ENCODE results near the gene GRID1.

DNA sequence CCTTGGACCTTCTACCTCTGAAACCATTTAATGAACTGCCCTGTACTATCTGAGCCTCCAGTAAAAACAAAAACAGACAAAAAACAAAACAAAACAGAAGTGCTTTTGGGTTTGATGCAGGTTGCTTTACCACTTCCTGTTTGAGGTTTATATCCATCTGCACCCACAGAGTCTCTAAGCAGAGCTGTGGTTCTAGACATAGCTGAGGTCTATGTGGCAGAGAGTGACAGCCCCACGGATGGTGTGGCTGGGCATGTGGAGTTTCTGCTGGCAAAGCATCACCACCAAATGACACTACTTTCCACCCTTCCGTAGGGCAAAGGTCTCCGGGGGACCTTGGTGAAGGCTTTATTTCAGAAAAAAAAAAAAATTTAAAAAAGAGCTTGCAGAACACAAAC, 754.2 kb downstream of the GRID1 start:
- TF ChIP-seq SUZ12 (IDR thresholded peaks at IDR 0.05; ENCODE audit: extremely low read depth, insufficient read depth, insufficient read length) (no peak), ZNF274 (IDR thresholded peaks at IDR 0.05; ENCODE audit: low read depth, low read length) (no peak)
